ENCODE results near the gene RSBN1L.

Gene RSBN1L

GRCh38 chr7:77759294-77759889 is 63.1 kb downstream of the RSBN1L start:
- Histone ChIP-seq H3K4me1 (ENCODE audit: insufficient read depth, low read length, poor library complexity, severe bottlenecking) (peaks cover 9% of the 10 kb centered on the region), H3K4me3 (ENCODE audit: low read length, poor library complexity, severe bottlenecking) (no peak overlapping the region), H3K4me2 (ENCODE audit: low read depth, low read length, poor library complexity, severe bottlenecking) (no peak overlapping the region), H3K9ac (ENCODE audit: low read depth, low read length, poor library complexity, severe bottlenecking) (no peak overlapping the region), H4K20me1 (ENCODE audit: insufficient read depth, low read length, poor library complexity, severe bottlenecking) (peaks cover 63% of the 10 kb centered on the region), H3K36me3 (ENCODE audit: insufficient read depth, low read length) (peaks cover 3% of the 10 kb centered on the region; the same call in 1 of the 2 replicates), H3K9me2 (replicated peaks; ENCODE audit: low read depth, low read length) (no peaks in the 10 kb centered on the region), H3K79me2 (ENCODE audit: insufficient read depth, low read length) (peaks cover 81% of the 10 kb centered on the region), H2AFZ (ENCODE audit: low read length) (no peak overlapping the region), H3K9me3 (ENCODE audit: insufficient read depth, low read depth, low read length) (no peaks in the 10 kb centered on the region), H3F3A (ENCODE audit: low read depth) (no peaks in the 10 kb centered on the region), H3K27me3 (ENCODE audit: insufficient read depth, low read length, poor library complexity, severe bottlenecking) (no peaks in the 10 kb centered on the region)
- TF ChIP-seq CTCF (conservative IDR thresholded peaks at IDR 0.05; ENCODE audit: low read length): peak; percentile 91
- no peak for TF ChIP-seq EZH2phosphoT487 (IDR thresholded peaks at IDR 0.05; ENCODE audit: borderline replicate concordance)

GRCh38 chr7:77760809-77761453 is 64.7 kb downstream of the RSBN1L start:
- Histone ChIP-seq H3K4me2 (ENCODE audit: low read depth, low read length, poor library complexity, severe bottlenecking) (no peak overlapping the region), H3K4me3 (ENCODE audit: low read length, poor library complexity, severe bottlenecking) (no peak overlapping the region), H3K36me3 (ENCODE audit: insufficient read depth, low read length) (peaks cover 7% of the 10 kb centered on the region), H3K27me3 (ENCODE audit: insufficient read depth, low read length, poor library complexity, severe bottlenecking) (no peaks in the 10 kb centered on the region), H3K9me3 (ENCODE audit: insufficient read depth, low read depth, low read length) (no peaks in the 10 kb centered on the region), H3K79me2 (ENCODE audit: insufficient read depth, low read length) (peaks cover 79% of the 10 kb centered on the region), H3F3A (ENCODE audit: low read depth) (no peaks in the 10 kb centered on the region), H3K9me2 (replicated peaks; ENCODE audit: low read depth, low read length) (no peaks in the 10 kb centered on the region), H3K4me1 (ENCODE audit: insufficient read depth, low read length, poor library complexity, severe bottlenecking) (peaks cover 9% of the 10 kb centered on the region), H2AFZ (ENCODE audit: low read length) (no peak overlapping the region), H3K9ac (ENCODE audit: low read depth, low read length, poor library complexity, severe bottlenecking) (no peak overlapping the region), H4K20me1 (ENCODE audit: insufficient read depth, low read length, poor library complexity, severe bottlenecking) (peaks cover 66% of the 10 kb centered on the region)
- TF ChIP-seq EZH2phosphoT487 (IDR thresholded peaks at IDR 0.05; ENCODE audit: borderline replicate concordance) (no peak), CTCF (conservative IDR thresholded peaks at IDR 0.05; ENCODE audit: low read length) (no peak)

- Histone ChIP-seq H3K4me2 (ENCODE audit: low read depth, low read length, poor library complexity, severe bottlenecking) (no peak overlapping the region), H3K79me2 (ENCODE audit: insufficient read depth, low read length) (peaks cover 52% of the 10 kb centered on the region), H2AFZ (ENCODE audit: low read length) (no peak overlapping the region), H3K9me2 (replicated peaks; ENCODE audit: low read depth, low read length) (no peaks in the 10 kb centered on the region), H3K27me3 (ENCODE audit: insufficient read depth, low read length, poor library complexity, severe bottlenecking) (no peaks in the 10 kb centered on the region), H3K9me3 (ENCODE audit: insufficient read depth, low read depth, low read length) (no peaks in the 10 kb centered on the region), H3K9ac (ENCODE audit: low read depth, low read length, poor library complexity, severe bottlenecking) (no peak overlapping the region), H3K4me1 (ENCODE audit: insufficient read depth, low read length, poor library complexity, severe bottlenecking) (peaks cover 9% of the 10 kb centered on the region), H3K36me3 (ENCODE audit: insufficient read depth, low read length) (peaks cover 37% of the 10 kb centered on the region), H3F3A (ENCODE audit: low read depth) (no peaks in the 10 kb centered on the region), H4K20me1 (ENCODE audit: insufficient read depth, low read length, poor library complexity, severe bottlenecking) (peaks cover 41% of the 10 kb centered on the region), H3K4me3 (ENCODE audit: low read length, poor library complexity, severe bottlenecking) (no peak overlapping the region)
- no peak for TF ChIP-seq CTCF (conservative IDR thresholded peaks at IDR 0.05; ENCODE audit: low read length)
- TF ChIP-seq EZH2phosphoT487 (IDR thresholded peaks at IDR 0.05; ENCODE audit: borderline replicate concordance): no peak
These were observed 69.2 kb downstream of the RSBN1L start for GRCh38 chr7:77765481-77765880.
